Vagina (tissue), 2 donors: Measurements from ENCODE around the gene SMIM12. TPM values are rescaled to one million over a fixed set of nuclear protein-coding genes. Genes with fewer than 3 reads are reported as not detected.
"Not testable (repeated sequence)": the region's sequence is repeated elsewhere in the genome, so short reads cannot be mapped to it uniquely, and the experiment has no call there.

ENCODE experiments used
- DNase-seq, 2 donors: peaks; one replicate each; pipeline ENCODE4 v3.0.0-alpha.2; 2017; ENCODE audit errors: extremely low spot score in 2 of 2
- H3K27ac ChIP-seq: fragments of 200-600 bp; sonication (generic); one replicate; pipeline ENCODE4 v1.5.1; 2019
- H3K27me3 ChIP-seq: fragments of 200-600 bp; sonication (generic); one replicate; pipeline ENCODE4 v1.5.1; 2019
- H3K36me3 ChIP-seq, 2 donors: fragments of 200-600 bp; sonication (generic); one replicate each; pipeline ENCODE4 v1.5.1; 2017 to 2019
- H3K4me1 ChIP-seq: fragments of 200-600 bp; sonication (generic); one replicate; pipeline ENCODE4 v1.5.1; 2019
- H3K4me3 ChIP-seq, 2 donors: fragments of 200-600 bp; sonication (generic); 1 replicate in 1 of 2; 2 replicates in 1 of 2; pipeline ENCODE4 v1.5.1; 2016 to 2019
- H3K9me3 ChIP-seq: fragments of 200-600 bp; sonication (generic); one replicate; pipeline ENCODE4 v1.5.1; 2019
- POLR2A ChIP-seq, 2 donors: fragments of 450-650 bp; IDR thresholded peaks; one replicate each; pipeline ENCODE4 v1.6.1; 2017; ENCODE audit warnings: antibody characterized with exemption in 2 of 2, mild to moderate bottlenecking in 2 of 2, moderate library complexity in 2 of 2
- POLR2AphosphoS5 ChIP-seq, 2 donors: sonication (generic); formaldehyde crosslinking; IDR thresholded peaks; one replicate each; pipeline ENCODE4 v1.9.0; 2017; ENCODE audit warnings: antibody characterized with exemption in 2 of 2, mild to moderate bottlenecking in 2 of 2, low read depth in 1 of 2; ENCODE audit not compliant: insufficient read depth in 1 of 2
- intact Hi-C: fragments of 100-400 bp; cut with DNase I; formaldehyde crosslinking; loops from one replicate; pipeline ENCODE4 v1.15.1; 2023
- total RNA-seq: library from RNA; depleted of rRNA; stranded (reverse); fragments of >200 nt; gene quantifications from one replicate; pipeline ENCODE4 v1.2.3, GENCODE V29; 2016
- TF ChIP-seq, protein P1 (sequence below), 3 experiments: fragments of 450-650 bp in 2 of 3; fragments of 200-600 bp in 1 of 3; sonication (generic) in 1 of 3; IDR thresholded peaks; one replicate each; pipeline ENCODE4 v1.5.1; 2017 to 2019; ENCODE audit warnings: antibody characterized with exemption in 3 of 3, mild to moderate bottlenecking in 2 of 3, moderate library complexity in 2 of 3

The SMIM12 gene
- total RNA-seq, 1 donor from 2014 or later, result 36.6 TPM

DNA sequence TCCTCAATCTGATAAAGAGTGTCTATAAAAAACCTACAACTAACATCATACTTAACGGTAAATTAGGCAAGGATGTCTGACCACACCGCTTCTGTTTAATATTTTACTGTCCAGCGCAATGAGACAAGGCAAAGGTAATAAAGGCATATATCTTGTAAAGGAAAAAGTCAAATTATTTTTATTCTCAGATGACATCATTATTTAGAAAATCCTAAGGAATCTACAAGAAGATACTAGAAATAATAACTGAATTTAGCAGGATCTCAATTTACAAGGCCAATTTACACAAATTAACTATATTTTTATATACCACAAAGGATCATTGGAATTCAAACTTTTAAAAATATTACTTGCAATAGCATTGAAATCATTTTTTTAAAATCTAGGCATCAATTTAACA lies 37.3 kb downstream of the SMIM12 start:
- H3K9me3 ChIP-seq, result no peaks in the 10 kb centered on the region
- intact Hi-C loops, result no loop called here
- no peak overlapping the region for H3K4me3 ChIP-seq
- no peak for DNase-seq
- TF ChIP-seq, protein P1, sequence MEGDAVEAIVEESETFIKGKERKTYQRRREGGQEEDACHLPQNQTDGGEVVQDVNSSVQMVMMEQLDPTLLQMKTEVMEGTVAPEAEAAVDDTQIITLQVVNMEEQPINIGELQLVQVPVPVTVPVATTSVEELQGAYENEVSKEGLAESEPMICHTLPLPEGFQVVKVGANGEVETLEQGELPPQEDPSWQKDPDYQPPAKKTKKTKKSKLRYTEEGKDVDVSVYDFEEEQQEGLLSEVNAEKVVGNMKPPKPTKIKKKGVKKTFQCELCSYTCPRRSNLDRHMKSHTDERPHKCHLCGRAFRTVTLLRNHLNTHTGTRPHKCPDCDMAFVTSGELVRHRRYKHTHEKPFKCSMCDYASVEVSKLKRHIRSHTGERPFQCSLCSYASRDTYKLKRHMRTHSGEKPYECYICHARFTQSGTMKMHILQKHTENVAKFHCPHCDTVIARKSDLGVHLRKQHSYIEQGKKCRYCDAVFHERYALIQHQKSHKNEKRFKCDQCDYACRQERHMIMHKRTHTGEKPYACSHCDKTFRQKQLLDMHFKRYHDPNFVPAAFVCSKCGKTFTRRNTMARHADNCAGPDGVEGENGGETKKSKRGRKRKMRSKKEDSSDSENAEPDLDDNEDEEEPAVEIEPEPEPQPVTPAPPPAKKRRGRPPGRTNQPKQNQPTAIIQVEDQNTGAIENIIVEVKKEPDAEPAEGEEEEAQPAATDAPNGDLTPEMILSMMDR (IDR thresholded peaks at IDR 0.05), result no peak
- no peak for TF ChIP-seq POLR2A (IDR thresholded peaks at IDR 0.05)
- TF ChIP-seq POLR2AphosphoS5 (IDR thresholded peaks at IDR 0.05; ENCODE audit: insufficient read depth in 1 of 2, low read depth in 1 of 2), result no peak
- no peak overlapping the region for H3K27ac ChIP-seq
- no peaks in the 10 kb centered on the region for H3K27me3 ChIP-seq
- no peaks in the 10 kb centered on the region for H3K4me1 ChIP-seq
- H3K36me3 ChIP-seq, result no peaks in the 10 kb centered on the region

DNA sequence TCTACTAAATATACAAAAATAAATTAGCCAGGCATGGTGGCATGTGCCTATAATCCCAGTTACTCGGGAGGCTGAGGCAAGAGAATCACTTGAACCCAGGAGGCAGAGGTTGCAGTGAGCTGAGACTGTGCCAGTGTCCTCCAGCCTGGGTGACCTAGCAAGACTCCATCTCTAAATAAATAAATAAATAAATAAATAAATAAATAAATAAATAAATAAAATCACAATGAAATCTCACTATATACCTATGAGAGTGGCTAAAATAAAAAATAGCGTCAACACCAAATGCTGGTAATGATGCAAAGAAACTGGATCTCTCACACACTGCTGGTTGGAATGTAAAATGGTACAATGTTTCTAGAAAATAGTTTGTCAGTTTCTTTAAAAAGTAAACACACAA lies 40.7 kb downstream of the SMIM12 start:
- H3K9me3 ChIP-seq, H3K27me3 ChIP-seq, DNase-seq, H3K27ac ChIP-seq, H3K4me3 ChIP-seq, H3K4me1 ChIP-seq, intact Hi-C loops, H3K36me3 ChIP-seq: not testable (repeated sequence)

DNA sequence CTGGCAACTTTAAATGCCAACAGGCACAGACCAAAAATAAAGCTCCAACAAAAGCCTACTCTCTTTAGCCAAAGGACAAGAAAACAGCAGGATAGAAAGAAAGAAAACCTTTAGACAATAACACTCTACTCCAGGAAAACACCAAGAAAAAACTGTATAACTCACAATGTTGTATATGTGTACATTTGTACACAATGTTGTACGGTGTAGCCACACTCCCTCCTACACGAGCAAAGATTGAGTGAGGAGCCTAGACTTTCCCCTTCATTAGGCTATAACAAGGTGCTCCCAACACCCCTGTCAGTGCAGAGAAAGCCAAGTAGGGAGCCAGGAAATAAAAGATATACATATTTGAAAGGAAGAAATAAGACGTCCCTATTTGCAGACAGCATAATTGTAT lies 42.8 kb downstream of the SMIM12 start:
- Histone ChIP-seq H3K36me3 (no peaks in the 10 kb centered on the region), H3K4me3 (no peak overlapping the region), H3K4me1 (no peaks in the 10 kb centered on the region), H3K27me3 (no peaks in the 10 kb centered on the region), H3K9me3 (no peaks in the 10 kb centered on the region), H3K27ac (no peak overlapping the region)
- intact Hi-C loops, result no loop called here
- TF ChIP-seq, protein P1 (IDR thresholded peaks at IDR 0.05), result no peak
- TF ChIP-seq POLR2AphosphoS5 (IDR thresholded peaks at IDR 0.05; ENCODE audit: insufficient read depth in 1 of 2, low read depth in 1 of 2) (no peak), POLR2A (IDR thresholded peaks at IDR 0.05) (no peak)
- no peak for DNase-seq

DNA sequence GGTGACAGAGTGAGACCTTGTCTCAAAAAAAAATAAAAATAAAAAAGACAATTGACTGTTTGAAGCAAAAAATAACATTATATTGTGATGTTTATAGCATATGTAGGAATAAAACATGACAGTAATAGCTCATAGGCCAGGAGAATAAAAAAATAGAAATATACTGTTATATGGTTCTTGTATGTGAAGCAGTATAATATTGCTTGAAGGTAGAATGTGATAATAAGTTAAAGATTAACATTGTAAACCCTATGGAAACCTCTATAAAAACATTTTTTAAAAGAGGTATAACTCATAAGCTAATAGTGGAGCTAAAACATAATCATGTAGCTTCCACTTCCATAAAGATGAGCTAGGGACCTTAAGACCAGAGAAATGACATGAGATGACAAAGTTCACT lies 43.2 kb downstream of the SMIM12 start:
- Histone ChIP-seq H3K27me3 (no peaks in the 10 kb centered on the region), H3K9me3 (no peaks in the 10 kb centered on the region), H3K27ac (no peak overlapping the region), H3K4me3 (no peak overlapping the region), H3K36me3 (no peaks in the 10 kb centered on the region), H3K4me1 (no peaks in the 10 kb centered on the region)
- DNase-seq, result no peak
- TF ChIP-seq POLR2AphosphoS5 (IDR thresholded peaks at IDR 0.05; ENCODE audit: insufficient read depth in 1 of 2, low read depth in 1 of 2) (no peak), POLR2A (IDR thresholded peaks at IDR 0.05) (no peak)
- TF ChIP-seq, protein P1 (IDR thresholded peaks at IDR 0.05), result no peak
- intact Hi-C loops, result no loop called here

DNA sequence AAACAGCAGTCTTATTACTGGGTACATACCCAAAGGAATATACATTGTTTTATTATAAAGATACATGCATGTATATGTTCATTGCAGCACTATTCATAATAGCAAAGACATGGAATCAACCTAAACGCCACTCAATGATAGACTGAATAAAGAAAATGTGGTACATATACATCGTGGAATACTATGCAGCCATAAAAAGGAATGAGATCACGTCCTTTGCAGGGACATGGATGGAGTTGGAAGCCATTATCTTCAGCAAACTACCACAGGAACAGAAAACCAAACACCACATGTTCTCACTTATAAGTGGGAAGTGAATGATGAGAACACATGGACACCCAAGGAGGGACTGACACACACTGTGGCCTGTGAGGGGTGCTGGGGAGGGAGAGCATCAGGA lies 48.8 kb downstream of the SMIM12 start:
- intact Hi-C loops, H3K27me3 ChIP-seq, H3K4me1 ChIP-seq, DNase-seq, H3K27ac ChIP-seq, H3K9me3 ChIP-seq, H3K36me3 ChIP-seq, H3K4me3 ChIP-seq: not testable (repeated sequence)

DNA sequence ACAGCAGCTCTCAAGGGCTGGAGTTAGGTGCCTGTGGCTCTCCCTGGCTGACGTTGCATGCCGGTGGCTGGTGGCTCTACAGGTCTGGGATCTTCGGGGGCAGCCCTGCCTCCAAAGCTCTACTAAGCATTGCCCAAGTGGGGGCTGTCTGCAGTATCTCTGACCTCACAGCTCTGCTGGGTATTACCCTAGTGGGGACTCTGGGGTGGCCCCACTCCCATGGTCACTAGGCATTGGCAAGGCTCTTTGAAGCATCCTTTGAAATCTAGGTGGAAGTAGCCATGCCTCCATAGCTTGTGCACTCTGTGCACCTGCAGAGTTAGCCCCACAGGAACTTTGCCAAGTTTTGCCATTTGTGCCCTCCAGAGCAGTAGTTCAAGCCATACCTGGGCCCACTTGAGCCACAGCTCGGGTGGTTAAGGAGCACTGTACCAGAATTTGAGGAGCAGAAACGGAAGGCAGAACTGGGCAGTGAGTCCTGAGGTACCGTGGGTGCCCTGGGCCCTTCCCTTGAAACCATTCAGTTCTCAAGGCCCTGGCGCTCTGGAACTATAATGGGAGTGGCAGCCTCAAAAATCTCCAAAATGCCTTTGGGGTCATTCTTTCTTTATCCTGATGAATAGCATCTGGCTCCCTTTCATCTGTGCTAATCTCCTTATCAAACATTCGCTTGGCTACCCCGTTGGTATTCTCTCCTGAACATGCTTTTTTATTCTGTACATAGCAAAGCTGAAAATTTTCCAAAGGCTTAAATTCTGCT lies 51.3 kb downstream of the SMIM12 start:
- no peak for DNase-seq
- H3K4me3 ChIP-seq, result no peak overlapping the region
- no peaks in the 10 kb centered on the region for H3K27me3 ChIP-seq
- no peaks in the 10 kb centered on the region for H3K4me1 ChIP-seq
- H3K9me3 ChIP-seq, result no peaks in the 10 kb centered on the region
- H3K27ac ChIP-seq, result no peak overlapping the region
- no peak for TF ChIP-seq POLR2AphosphoS5 (IDR thresholded peaks at IDR 0.05; ENCODE audit: insufficient read depth in 1 of 2, low read depth in 1 of 2)
- TF ChIP-seq, protein P1 (IDR thresholded peaks at IDR 0.05), result no peak
- TF ChIP-seq POLR2A (IDR thresholded peaks at IDR 0.05), result no peak
- no peaks in the 10 kb centered on the region for H3K36me3 ChIP-seq
- intact Hi-C loops, result no loop called here
